Embryonic facial prominence (tissue), 1 donor: ENCODE results near the gene SH3GL1.

Experiments used
- DNase-seq: peaks from one replicate; pipeline ENCODE4 v3.0.0-alpha.2; 2016; ENCODE audit errors: extremely low spot score

Gene SH3GL1, protein sequence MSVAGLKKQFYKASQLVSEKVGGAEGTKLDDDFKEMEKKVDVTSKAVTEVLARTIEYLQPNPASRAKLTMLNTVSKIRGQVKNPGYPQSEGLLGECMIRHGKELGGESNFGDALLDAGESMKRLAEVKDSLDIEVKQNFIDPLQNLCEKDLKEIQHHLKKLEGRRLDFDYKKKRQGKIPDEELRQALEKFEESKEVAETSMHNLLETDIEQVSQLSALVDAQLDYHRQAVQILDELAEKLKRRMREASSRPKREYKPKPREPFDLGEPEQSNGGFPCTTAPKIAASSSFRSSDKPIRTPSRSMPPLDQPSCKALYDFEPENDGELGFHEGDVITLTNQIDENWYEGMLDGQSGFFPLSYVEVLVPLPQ

DNA sequence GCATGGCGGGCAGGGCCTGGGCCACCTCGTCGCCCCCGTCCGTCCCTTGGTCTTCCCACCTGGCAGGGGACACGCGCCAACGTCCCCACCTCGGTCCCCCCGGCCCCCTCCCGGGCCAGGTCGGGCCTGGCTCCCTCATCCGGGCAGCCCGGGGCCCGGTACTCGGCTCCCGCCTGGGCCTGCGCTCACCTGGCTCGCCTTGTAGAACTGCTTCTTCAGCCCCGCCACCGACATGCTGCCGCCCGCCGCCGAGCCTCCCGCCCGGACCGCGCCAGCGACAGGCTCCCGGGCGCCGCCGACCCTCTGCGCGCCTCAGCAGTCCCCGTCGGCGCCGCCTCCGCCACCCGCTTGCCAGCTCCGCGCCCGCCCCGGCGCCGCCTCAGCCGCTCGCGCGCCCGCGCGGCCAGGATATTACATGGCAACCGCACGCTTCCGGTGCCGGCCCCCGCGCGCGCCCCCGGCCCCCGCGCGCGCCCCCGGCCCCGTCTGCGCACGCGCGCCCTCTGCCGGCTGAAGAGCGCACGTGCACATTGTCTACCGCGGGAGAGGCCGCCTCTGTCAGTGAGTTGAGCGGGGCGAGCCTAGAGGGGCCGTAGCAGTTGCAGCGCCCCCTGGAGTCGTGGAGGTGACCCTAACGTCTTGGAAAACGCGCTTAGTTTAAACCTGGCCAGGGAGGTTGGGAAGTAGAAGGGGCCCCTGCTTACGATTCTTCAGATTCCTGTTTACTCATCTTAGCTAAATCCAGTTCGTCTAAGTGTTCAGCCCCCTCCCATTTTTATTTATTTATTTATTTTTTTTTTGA lies at the start of gene SH3GL1:
SH3GL1 (minus strand) TSS at position 413 of the 802 bp plus-strand sequence; CDS start at position 234, 179 bp downstream.
- DNase-seq: peak; percentile 92

- no peak for DNase-seq
Measured at GRCh38 chr19:4449639-4450028, 49.3 kb upstream of the SH3GL1 start.

- DNase-seq: no peak
Measured at GRCh38 chr19:4449022-4449638, 48.8 kb upstream of the SH3GL1 start.

DNA sequence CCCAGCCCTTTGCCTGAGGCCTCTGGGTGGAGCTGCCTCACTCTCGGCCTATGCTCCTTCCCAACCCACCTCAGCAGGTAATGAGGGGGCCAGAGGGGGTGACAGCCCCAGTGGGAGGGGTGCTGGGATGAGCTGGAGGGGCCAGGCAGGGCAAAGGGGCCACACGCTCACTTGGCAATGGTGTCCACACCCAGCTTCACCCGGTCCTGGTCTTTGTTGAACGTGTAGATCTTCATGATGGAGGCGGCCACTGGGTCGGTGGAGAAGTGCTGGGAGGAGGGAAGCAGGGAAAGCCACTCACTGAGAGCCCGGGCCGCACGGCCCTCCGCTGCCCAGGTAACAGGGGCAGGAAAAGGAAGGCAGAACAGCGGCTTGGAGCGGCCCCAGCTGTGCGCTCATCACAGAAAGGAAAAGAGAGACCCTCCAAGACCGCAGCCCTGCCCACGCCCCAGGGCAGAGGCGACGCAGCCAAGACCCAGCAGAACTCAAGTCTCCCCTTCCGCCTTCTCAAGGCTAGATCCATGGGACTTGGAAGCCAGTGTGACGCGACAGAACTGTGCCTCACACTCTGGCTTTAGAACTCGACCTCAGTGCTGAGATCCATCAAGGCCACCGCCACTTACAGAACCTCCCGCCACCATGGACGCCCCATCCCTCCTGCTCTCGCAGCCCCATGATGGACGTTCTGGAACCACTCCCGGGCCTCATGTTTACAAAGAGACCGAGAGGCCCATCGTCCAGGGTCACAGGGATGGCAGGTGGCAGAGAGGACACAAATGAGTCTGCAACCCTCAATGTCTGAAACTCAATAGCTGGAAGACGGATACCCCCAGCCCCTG lies 48.0 kb upstream of the SH3GL1 start:
- DNase-seq: no peak

DNA sequence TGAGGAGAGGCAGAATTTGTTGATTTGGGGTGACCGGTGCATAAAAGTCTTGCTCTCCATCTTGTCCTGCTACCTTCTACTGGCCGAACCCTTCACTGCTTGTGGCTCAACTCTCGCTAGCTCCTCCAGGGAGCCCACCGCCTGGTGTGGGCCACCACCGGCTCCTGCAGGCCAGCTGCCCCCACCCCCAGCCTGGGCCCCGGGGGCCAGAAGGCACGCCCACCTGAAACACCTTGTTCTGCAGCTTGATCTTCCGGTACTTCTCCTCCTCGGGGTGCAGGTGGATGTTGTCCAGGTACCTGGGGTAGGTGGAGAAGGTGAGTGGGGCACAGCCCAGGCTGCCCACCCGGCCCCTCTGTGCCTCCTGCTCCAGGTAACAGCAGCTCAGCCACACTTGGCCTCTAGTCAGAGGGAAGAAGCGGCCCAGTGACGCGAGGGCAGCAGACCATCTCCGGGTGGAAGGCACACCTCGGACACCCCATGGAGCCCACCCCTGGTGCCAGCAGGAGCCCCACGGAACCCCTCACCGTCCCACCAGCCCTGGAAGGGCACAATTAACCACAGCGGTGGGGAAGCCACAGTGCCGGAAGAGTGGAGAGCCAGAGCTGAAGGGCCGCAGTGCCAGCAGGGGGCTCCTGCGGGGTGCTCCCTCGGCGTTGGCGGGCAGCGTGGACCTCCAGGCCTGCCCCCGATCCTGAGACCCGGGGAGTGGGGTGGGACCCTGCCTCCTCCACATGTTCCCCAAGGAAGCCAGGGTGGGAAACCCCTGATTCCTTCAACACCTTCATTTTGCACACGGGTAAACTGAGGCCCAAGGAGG lies 47.2 kb upstream of the SH3GL1 start:
- DNase-seq: no peak

DNA sequence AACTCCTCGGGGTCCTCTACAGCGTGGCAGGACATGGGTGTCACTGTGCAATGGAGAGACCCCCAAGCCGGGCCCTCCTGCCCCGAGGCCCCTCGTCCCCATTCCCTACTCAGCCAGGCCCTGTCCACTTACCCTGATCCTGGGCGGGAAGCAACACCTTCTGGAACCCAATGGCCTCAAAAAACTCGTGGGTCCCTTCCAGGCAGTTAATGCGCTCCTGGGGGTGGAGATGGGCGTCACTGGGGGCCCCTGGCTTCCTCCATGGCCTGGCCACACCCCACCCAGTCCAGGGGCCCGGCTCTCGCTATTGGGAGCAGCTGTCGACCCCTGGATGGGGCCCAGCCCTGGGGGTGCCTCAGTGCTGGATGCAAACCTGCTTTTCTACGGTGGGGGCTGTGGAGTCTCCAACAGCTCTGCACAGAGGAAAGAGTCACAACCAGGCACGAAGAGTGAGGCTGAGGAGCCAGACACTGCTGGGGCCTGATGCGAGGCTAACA lies 46.4 kb upstream of the SH3GL1 start:
- DNase-seq: no peak

DNA sequence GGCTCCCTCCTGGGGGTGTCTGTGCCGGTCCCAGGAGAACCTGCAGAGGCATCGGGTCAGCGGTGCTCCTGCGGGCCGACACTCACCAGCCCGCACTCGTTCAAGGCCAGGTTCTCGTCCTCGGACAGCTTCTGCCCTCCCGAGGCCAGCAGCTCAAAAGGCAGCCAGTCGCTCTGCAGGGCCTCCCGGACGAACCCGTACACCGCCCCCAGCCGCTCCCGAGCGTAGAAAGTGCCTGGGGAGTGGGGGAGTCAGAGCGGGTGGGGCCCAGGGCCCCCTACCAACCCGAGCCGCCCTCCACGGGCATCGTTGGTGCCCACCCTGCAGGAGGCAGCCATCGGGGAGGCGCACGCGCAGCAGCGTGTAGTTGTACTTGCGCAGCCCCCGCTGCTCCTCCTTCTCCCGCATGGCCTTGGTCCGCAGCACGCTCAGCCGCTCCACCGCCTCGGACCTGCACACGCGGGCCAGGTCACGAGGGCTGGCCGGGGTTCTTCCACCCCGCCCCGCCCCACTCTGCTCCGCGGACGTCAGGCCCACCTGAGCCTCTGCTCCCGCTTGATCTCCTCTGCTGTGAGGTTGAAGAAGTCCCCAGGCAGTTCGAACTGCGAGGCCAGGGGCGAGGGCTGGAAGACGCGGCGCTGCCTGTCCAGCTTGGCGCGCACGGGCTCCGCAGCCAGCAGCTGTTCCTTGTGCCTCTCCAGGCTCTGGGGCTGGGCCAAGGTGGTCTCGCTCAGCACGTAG lies 45.8 kb upstream of the SH3GL1 start:
- no peak for DNase-seq

GRCh38 chr19:4444765-4445741 lies 44.7 kb upstream of the SH3GL1 start:
- no peak for DNase-seq

GRCh38 chr19:4443966-4444764 lies 43.8 kb upstream of the SH3GL1 start:
- no peak for DNase-seq

DNA sequence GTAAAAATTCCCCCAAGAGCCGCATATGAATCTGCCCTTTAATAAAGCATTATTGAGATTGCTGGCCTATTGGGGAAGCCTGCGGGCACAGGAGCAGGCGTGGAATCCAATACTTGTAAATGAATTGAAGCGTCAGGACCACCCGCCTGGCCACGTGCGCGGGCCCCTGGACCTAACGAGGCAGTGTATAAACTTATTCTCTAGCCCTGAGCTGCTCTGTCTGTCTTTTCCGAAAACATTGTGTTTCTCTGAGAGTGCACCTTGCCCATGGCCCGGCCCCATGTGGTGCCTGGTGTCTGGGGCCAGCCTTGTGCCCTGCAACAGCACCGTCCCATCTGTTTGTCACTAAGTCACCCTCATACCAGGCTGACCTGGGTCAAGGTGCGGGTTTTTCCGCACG lies 42.8 kb upstream of the SH3GL1 start:
- no peak for DNase-seq

GRCh38 chr19:4442819-4443146 lies 42.4 kb upstream of the SH3GL1 start:
- no peak for DNase-seq

DNA sequence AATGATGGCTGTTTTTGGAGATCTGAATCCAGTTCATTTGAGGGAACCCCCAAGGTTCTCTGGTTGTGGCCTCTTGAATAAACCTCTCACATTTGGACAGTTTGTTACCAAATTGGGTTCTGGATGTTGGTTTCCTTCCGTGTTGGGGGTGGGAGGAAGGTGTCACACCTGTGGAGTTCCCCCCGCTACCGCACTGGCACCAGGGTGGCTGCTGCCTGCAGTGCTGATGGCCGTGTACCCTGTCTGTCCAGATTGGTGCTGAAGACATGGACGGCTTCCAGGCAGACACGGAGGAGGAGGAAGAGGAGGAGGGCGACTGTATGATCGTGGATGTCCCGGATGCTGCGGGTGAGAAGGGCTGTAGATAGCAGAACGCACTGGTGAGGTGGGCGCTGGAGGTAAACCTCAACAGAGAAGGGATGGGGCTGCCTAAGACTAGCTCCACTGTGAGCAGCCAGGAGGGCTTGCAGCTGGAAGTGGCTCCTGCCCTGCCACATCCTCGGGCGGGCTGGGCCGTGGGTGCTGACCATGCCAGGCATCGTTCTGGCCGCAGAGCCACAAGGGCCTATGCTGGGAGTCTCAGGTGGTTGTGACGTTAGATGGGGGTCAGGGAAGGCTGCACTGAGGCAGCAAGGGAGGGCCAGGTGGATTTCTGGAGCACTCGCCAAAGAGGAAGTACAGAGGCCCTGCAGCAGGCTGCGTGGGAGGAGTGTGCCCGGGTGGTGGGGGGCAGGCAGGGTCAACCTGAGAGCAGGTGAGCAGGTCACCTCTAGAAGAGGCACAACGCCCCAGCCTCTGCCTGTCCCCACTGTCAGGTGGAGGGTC lies 41.9 kb upstream of the SH3GL1 start:
- no peak for DNase-seq

DNA sequence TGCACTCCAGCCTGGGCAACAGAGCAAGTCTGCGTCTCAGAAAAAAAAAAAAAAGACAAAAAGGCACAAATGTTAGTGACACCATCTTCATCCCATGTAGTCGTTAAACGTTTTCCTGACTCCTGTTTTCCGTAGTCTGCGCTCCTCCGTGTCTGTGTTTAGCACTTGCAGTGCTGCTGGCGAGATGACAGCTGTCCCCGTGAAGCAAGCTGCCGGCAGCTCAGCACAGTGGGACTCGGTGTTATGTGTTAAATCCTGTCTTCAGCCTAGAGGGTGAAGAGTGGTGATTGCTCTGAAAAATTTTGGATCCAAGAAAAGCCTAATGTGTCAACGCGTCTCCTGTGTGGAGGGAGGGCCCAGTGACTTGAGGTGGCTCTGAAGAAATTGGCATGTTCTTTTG lies 38.9 kb upstream of the SH3GL1 start:
- DNase-seq: no peak

DNA sequence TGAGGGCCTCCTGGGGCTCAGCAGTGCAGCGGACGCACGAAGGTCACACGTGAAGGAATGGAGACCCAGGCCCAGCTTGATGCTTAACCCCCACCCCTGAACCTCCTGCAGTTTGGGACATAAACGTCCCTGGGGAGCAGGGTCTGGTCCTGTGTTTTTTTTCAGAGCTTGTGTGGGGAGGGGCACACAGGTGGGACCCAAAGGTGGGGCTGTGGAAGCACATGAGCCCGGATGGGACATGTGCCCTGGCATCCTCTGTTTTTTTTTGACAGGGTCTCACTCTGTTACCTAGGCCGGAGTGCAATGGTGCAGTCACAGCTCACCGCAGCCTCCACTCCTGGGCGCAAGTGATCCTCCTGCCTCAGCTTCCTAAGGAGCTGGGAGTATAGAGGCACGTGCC lies 36.8 kb upstream of the SH3GL1 start:
- no peak for DNase-seq

GRCh38 chr19:4436231-4436630 lies 35.9 kb upstream of the SH3GL1 start:
- DNase-seq: no peak

DNA sequence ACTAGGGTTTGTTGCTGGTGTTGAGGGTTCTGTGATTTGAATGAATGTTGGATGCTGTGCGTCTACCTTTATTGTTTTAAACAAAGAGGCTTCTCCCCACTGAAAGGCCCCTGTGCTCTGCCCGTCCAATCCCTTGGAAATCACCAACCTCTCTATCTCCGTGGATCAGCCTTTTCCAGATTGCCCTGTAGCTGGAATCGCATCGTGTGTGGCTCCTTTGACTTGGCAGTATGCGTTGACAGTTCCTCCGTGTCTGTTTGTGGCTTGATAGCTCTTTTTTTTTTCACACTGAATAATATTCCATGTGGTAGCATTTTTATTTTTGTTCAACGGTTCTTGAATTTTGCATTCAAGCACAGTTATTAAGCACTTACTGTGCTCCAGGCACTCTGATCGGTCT lies 34.0 kb upstream of the SH3GL1 start:
- no peak for DNase-seq

DNA sequence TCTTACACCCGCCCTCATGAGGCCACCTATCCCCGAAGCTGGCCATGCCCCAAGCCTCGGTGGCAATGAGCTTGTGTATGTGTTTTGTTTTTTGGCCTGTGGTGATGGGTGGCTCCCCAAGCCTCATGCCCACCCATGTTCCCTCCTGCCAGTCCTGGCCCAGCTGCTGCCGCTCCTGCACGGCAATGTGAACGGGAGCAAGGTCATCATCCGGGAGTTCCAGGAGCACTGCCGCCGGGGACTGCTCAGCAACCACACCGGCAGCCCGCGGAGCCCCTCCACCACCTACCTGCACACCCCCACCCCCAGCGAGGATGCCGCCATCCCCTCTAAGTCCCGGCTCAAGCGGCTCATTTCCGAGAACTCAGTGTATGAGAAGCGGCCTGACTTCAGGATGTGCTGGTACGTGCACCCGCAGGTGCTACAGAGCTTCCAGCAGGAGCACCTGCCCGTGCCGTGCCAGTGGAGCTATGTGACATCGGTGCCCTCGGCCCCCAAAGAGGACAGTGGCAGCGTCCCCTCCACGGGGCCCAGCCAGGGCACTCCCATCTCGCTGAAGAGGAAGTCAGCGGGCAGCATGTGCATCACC lies 32.7 kb upstream of the SH3GL1 start:
- no peak for DNase-seq
